Measurements from ENCODE around the gene ARID1B. TPM values are rescaled to one million over a fixed set of nuclear protein-coding genes. Genes with fewer than 3 reads are reported as not detected.
A peak's percentile ranks its signal among the peaks of the same experiment; 100 is the strongest.

ARID1B gene
- total RNA-seq, 4 donors from 2014 or later, result 25.2 to 103 (median 59.5) TPM

- intact Hi-C loops (cut with DNase I), result no loop called here
- Histone ChIP-seq H3K36me3 (no peaks in the 10 kb centered on the region), H3K9me3 (no peaks in the 10 kb centered on the region), H3K4me3 (peak overlapping the region; percentile 7 to 40 (median 18)), H3K4me1 (peaks cover 0 to 31% (median 3%) of the 10 kb centered on the region in 3 donors), H3K27me3 (no peaks in the 10 kb centered on the region), H3K27ac (peak overlapping the region in 3 of 4 donors; percentile 25 to 57 (median 40))
- 35 to 50% methylated on average over 10 of the region's 10 CpGs for WGBS, 2 donors
- TF ChIP-seq CTCF (IDR thresholded peaks at IDR 0.05) (no peak), POLR2A (IDR thresholded peaks at IDR 0.05) (no peak)
- DNase-seq, result no peak
Observed at GRCh38 chr6:156963712-156964700, 186.8 kb downstream of the ARID1B start.

- Histone ChIP-seq H3K4me3 (no peak overlapping the region), H3K27me3 (no peaks in the 10 kb centered on the region), H3K27ac (no peak overlapping the region), H3K4me1 (peaks cover 3 to 59% (median 7%) of the 10 kb centered on the region in 3 donors), H3K36me3 (no peaks in the 10 kb centered on the region), H3K9me3 (no peaks in the 10 kb centered on the region)
- WGBS, 2 donors, result 89 to 95% methylated on average over 4 of the region's 4 CpGs
- TF ChIP-seq POLR2A (IDR thresholded peaks at IDR 0.05) (no peak), CTCF (IDR thresholded peaks at IDR 0.05) (no peak)
- intact Hi-C loops (cut with DNase I), result no loop called here
- no peak for DNase-seq
Observed at GRCh38 chr6:156967852-156968251, 190.7 kb downstream of the ARID1B start.

GRCh38 chr6:156969233-156969632 is 192.1 kb downstream of the ARID1B start:
- no peak overlapping the region for H3K4me3 ChIP-seq
- no peaks in the 10 kb centered on the region for H3K9me3 ChIP-seq
- H3K4me1 ChIP-seq, result peaks cover 3 to 60% (median 7%) of the 10 kb centered on the region in 3 donors
- 81 to 97% methylated on average over 5 of the region's 5 CpGs for WGBS, 2 donors
- intact Hi-C loops (cut with DNase I), result no loop called here
- TF ChIP-seq POLR2A (IDR thresholded peaks at IDR 0.05), result no peak
- no peak for TF ChIP-seq CTCF (IDR thresholded peaks at IDR 0.05)
- H3K36me3 ChIP-seq, result no peaks in the 10 kb centered on the region
- H3K27me3 ChIP-seq, result no peaks in the 10 kb centered on the region
- H3K27ac ChIP-seq, result no peak overlapping the region
- DNase-seq, result no peak

DNA sequence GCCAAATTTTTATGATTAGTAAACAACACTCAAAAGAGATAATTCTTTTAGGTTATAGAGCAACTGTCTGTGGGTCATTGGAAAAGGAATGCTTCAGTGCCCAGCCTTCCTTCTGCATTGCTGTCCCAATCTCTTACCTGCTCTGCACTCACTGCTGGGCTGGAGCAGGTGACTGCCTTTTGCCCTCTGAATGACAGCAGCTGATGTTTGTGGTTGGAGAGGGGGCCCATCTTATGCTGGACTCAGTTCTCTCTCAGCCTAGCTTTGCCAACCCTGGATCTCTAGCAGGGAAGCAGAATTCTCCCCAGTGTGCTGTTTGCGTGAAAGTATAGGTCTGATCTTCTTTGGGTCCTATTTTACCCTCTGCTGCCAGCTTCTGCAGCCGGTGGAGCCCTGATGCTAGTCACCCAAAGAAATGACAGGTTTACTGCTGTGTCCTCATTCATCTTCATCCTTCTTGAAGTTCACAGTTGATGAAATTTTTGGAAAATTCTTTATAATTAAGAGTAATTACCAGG is 193.5 kb downstream of the ARID1B start:
- H3K4me3 ChIP-seq, result no peak overlapping the region
- H3K36me3 ChIP-seq, result no peaks in the 10 kb centered on the region
- H3K9me3 ChIP-seq, result no peaks in the 10 kb centered on the region
- H3K27ac ChIP-seq, result no peak overlapping the region
- intact Hi-C loops (cut with DNase I), result no loop called here
- peaks cover 3 to 57% (median 4%) of the 10 kb centered on the region in 3 donors for H3K4me1 ChIP-seq
- no peaks in the 10 kb centered on the region for H3K27me3 ChIP-seq
- no peak for DNase-seq
- 81 to 100% methylated on average over 2 of the region's 2 CpGs for WGBS, 2 donors
- no peak for TF ChIP-seq CTCF (IDR thresholded peaks at IDR 0.05)
- TF ChIP-seq POLR2A (IDR thresholded peaks at IDR 0.05), result no peak
